Chondrocyte (in vitro differentiated cells): ENCODE results near the gene KCND3. TPM values are rescaled to one million over a fixed set of nuclear protein-coding genes. Genes with fewer than 3 reads are reported as not detected.

Source experiments
- DNase-seq: peaks from one replicate; pipeline ENCODE4 v3.0.0; 2021; ENCODE audit warnings: mixed read lengths, low spot score
- H3K27ac Mint-ChIP-seq: one replicate; pipeline ENCODE4 v1.8.0; 2021; ENCODE audit warnings: mild to moderate bottlenecking, moderate library complexity, mixed read lengths; ENCODE audit not compliant: unreplicated experiment
- H3K27me3 Mint-ChIP-seq: 2 replicates; pipeline ENCODE4 v1.8.0; 2021; ENCODE audit warnings: low read depth, mixed read lengths
- H3K36me3 Mint-ChIP-seq: 2 replicates; pipeline ENCODE4 v1.8.0; 2021; ENCODE audit warnings: low read depth, mixed read lengths
- H3K4me1 Mint-ChIP-seq: 2 replicates; pipeline ENCODE4 v1.8.0; 2021; ENCODE audit warnings: low read depth, mild to moderate bottlenecking, mixed read lengths
- H3K4me3 Mint-ChIP-seq: one replicate; pipeline ENCODE4 v1.8.0; 2021; ENCODE audit warnings: mild to moderate bottlenecking, moderate library complexity, mixed read lengths; ENCODE audit not compliant: unreplicated experiment
- H3K9me3 Mint-ChIP-seq: 2 replicates; pipeline ENCODE4 v1.8.0; 2021; ENCODE audit warnings: low read depth, mixed read lengths
- total RNA-seq: library from RNA; stranded (reverse); gene quantifications from 3 replicates; pipeline ENCODE4 v1.2.1, GENCODE V29; 2021
- TF ChIP-seq, protein P1 (sequence below): fragments of 200-600 bp; sonication (generic); IDR thresholded peaks from 2 replicates; pipeline ENCODE4 v1.5.0; 2021; ENCODE audit warnings: antibody characterized with exemption, mild to moderate bottlenecking, moderate library complexity

The KCND3 gene
- total RNA-seq, 1 donor from 2014 or later = 0.99 TPM

DNA sequence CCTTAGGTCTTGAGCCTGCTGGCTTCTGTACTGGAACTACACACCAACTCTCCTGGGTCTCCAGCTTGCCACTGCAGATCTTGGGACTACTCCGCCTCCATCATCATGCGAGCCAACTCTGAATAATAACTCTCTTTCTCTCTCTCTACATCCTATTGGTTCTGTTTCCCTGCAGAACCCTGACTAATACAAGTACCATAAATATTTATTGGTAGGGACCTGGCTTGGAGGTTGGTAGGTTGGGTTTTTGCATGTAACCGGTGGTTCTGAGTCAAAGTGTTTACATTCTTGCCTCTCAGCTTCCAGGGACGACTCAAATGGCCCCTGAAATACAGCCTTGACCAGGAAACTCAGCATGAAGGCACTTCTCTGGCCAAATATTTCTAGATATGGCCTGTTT lies 110.4 kb downstream of the KCND3 start:
- no peaks in the 10 kb centered on the region for H3K9me3 Mint-ChIP-seq
- no peaks in the 10 kb centered on the region for H3K36me3 Mint-ChIP-seq
- no peaks in the 10 kb centered on the region for H3K4me1 Mint-ChIP-seq
- no peak for DNase-seq
- no peak overlapping the region for H3K4me3 Mint-ChIP-seq
- H3K27ac Mint-ChIP-seq = no peak overlapping the region
- H3K27me3 Mint-ChIP-seq = peaks cover 17% of the 10 kb centered on the region
- TF ChIP-seq, protein P1, sequence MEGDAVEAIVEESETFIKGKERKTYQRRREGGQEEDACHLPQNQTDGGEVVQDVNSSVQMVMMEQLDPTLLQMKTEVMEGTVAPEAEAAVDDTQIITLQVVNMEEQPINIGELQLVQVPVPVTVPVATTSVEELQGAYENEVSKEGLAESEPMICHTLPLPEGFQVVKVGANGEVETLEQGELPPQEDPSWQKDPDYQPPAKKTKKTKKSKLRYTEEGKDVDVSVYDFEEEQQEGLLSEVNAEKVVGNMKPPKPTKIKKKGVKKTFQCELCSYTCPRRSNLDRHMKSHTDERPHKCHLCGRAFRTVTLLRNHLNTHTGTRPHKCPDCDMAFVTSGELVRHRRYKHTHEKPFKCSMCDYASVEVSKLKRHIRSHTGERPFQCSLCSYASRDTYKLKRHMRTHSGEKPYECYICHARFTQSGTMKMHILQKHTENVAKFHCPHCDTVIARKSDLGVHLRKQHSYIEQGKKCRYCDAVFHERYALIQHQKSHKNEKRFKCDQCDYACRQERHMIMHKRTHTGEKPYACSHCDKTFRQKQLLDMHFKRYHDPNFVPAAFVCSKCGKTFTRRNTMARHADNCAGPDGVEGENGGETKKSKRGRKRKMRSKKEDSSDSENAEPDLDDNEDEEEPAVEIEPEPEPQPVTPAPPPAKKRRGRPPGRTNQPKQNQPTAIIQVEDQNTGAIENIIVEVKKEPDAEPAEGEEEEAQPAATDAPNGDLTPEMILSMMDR = no peak

- H3K27me3 Mint-ChIP-seq = peaks cover 17% of the 10 kb centered on the region
- H3K36me3 Mint-ChIP-seq = no peaks in the 10 kb centered on the region
- H3K4me3 Mint-ChIP-seq = no peak overlapping the region
- no peak overlapping the region for H3K27ac Mint-ChIP-seq
- DNase-seq = no peak
- no peaks in the 10 kb centered on the region for H3K9me3 Mint-ChIP-seq
- H3K4me1 Mint-ChIP-seq = no peaks in the 10 kb centered on the region
- TF ChIP-seq, protein P1 = no peak
Measured at GRCh38 chr1:111878649-111879048, 110.8 kb downstream of the KCND3 start.

DNA sequence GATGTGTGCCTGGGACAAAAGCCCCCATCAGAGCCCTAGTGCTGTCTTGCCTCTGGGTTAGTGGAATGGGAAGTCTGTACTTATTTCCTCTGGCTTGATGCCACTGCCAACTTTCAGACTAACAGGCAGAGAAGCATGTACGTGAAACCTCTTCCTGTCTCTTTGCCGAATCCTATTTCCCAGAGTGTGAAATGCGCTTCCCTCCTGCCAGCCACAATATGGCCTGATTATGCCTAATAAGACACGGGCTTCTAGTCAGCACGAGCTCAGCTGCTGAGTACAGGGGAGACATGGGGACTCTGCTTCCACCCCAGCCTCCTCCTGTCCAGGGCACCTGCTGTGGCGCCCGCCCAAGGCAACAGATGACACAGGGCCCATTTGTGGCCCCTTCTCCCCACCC lies 111.4 kb downstream of the KCND3 start:
- H3K27ac Mint-ChIP-seq = no peak overlapping the region
- TF ChIP-seq, protein P1 = no peak
- no peak overlapping the region for H3K4me3 Mint-ChIP-seq
- no peaks in the 10 kb centered on the region for H3K9me3 Mint-ChIP-seq
- peaks cover 14% of the 10 kb centered on the region for H3K27me3 Mint-ChIP-seq
- no peaks in the 10 kb centered on the region for H3K4me1 Mint-ChIP-seq
- H3K36me3 Mint-ChIP-seq = no peaks in the 10 kb centered on the region
- DNase-seq = no peak

GRCh38 chr1:111876631-111877030 lies 112.8 kb downstream of the KCND3 start:
- Mint-ChIP-seq H3K27me3 (peaks cover 9% of the 10 kb centered on the region), H3K27ac (no peak overlapping the region), H3K4me3 (no peak overlapping the region), H3K9me3 (no peaks in the 10 kb centered on the region), H3K36me3 (no peaks in the 10 kb centered on the region), H3K4me1 (no peaks in the 10 kb centered on the region)
- no peak for DNase-seq
- TF ChIP-seq, protein P1 = no peak

GRCh38 chr1:111875640-111876039 lies 113.8 kb downstream of the KCND3 start:
- Mint-ChIP-seq H3K4me3 (no peak overlapping the region), H3K9me3 (no peaks in the 10 kb centered on the region)

More at GRCh38 chr1:111875640-111876039, 113.8 kb downstream of the KCND3 start:
- Mint-ChIP-seq H3K4me1 (no peaks in the 10 kb centered on the region), H3K27ac (no peak overlapping the region), H3K36me3 (no peaks in the 10 kb centered on the region), H3K27me3 (peaks cover 4% of the 10 kb centered on the region)
- TF ChIP-seq, protein P1 = no peak
- DNase-seq = no peak
